ENCODE data around the gene RPS6KA4. TPM values are rescaled to one million over a fixed set of nuclear protein-coding genes. Genes with fewer than 3 reads are reported as not detected.

Gene RPS6KA4
- total RNA-seq, 1 donor from 2014 or later, result 35.9 TPM

GRCh38 chr11:64348383-64349024 is 10.5 kb upstream of the RPS6KA4 start:
- Mint-ChIP-seq H3K4me3 (ENCODE audit: unreplicated experiment) (no peak overlapping the region), H3K9me3 (ENCODE audit: unreplicated experiment) (no peaks in the 10 kb centered on the region), H3K27ac (ENCODE audit: unreplicated experiment) (no peak overlapping the region), H3K27me3 (ENCODE audit: unreplicated experiment) (no peaks in the 10 kb centered on the region), H3K36me3 (ENCODE audit: unreplicated experiment) (no peaks in the 10 kb centered on the region), H3K4me1 (ENCODE audit: unreplicated experiment) (no peaks in the 10 kb centered on the region)
- no peak for DNase-seq (ENCODE audit: extremely low spot score, unreplicated experiment)
- TF ChIP-seq CTCF (IDR thresholded peaks at IDR 0.05), result no peak

- Mint-ChIP-seq H3K27ac (ENCODE audit: unreplicated experiment) (no peak overlapping the region), H3K4me3 (ENCODE audit: unreplicated experiment) (no peak overlapping the region), H3K27me3 (ENCODE audit: unreplicated experiment) (no peaks in the 10 kb centered on the region), H3K36me3 (ENCODE audit: unreplicated experiment) (no peaks in the 10 kb centered on the region), H3K4me1 (ENCODE audit: unreplicated experiment) (no peaks in the 10 kb centered on the region), H3K9me3 (ENCODE audit: unreplicated experiment) (no peaks in the 10 kb centered on the region)
- no peak for TF ChIP-seq CTCF (IDR thresholded peaks at IDR 0.05)
- DNase-seq (ENCODE audit: extremely low spot score, unreplicated experiment), result no peak
Observed at GRCh38 chr11:64349025-64349387, 10.0 kb upstream of the RPS6KA4 start.

DNA sequence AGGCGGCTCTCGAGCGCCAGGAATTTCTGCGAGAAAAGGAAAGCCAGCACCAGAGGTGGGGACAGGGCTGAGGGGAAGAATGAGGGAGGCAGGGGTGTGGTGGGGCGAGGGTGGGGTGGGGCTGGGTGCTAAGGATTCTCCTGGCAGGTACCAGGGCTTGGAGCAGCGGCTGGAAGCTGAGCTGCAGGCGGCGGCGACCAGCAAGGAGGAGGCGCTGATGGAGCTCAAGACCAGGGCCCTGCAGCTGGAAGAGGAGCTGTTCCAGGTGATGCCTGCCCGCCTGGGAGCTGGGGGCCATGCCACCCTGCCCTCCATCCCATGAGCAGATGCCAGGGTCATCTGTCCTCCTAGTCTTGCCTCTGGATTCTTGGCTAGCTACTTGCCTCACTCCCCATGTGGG is 9.6 kb upstream of the RPS6KA4 start:
- H3K4me1 Mint-ChIP-seq (ENCODE audit: unreplicated experiment), result no peaks in the 10 kb centered on the region
- H3K27me3 Mint-ChIP-seq (ENCODE audit: unreplicated experiment), result no peaks in the 10 kb centered on the region
- H3K27ac Mint-ChIP-seq (ENCODE audit: unreplicated experiment), result no peak overlapping the region
- no peak overlapping the region for H3K4me3 Mint-ChIP-seq (ENCODE audit: unreplicated experiment)
- no peaks in the 10 kb centered on the region for H3K9me3 Mint-ChIP-seq (ENCODE audit: unreplicated experiment)
- H3K36me3 Mint-ChIP-seq (ENCODE audit: unreplicated experiment), result no peaks in the 10 kb centered on the region
- no peak for DNase-seq (ENCODE audit: extremely low spot score, unreplicated experiment)
- no peak for TF ChIP-seq CTCF (IDR thresholded peaks at IDR 0.05)

- H3K9me3 Mint-ChIP-seq (ENCODE audit: unreplicated experiment), result no peaks in the 10 kb centered on the region
- peaks cover 9% of the 10 kb centered on the region for H3K4me1 Mint-ChIP-seq (ENCODE audit: unreplicated experiment)
- H3K4me3 Mint-ChIP-seq (ENCODE audit: unreplicated experiment), result no peak overlapping the region
- H3K36me3 Mint-ChIP-seq (ENCODE audit: unreplicated experiment), result no peaks in the 10 kb centered on the region
- no peak for TF ChIP-seq CTCF (IDR thresholded peaks at IDR 0.05)
- no peak for DNase-seq (ENCODE audit: extremely low spot score, unreplicated experiment)
- H3K27ac Mint-ChIP-seq (ENCODE audit: unreplicated experiment), result no peak overlapping the region
- H3K27me3 Mint-ChIP-seq (ENCODE audit: unreplicated experiment), result no peaks in the 10 kb centered on the region
Observed at GRCh38 chr11:64351136-64351631, 7.8 kb upstream of the RPS6KA4 start.

- H3K4me3 Mint-ChIP-seq (ENCODE audit: unreplicated experiment), result no peak overlapping the region
- no peaks in the 10 kb centered on the region for H3K9me3 Mint-ChIP-seq (ENCODE audit: unreplicated experiment)
- no peak for TF ChIP-seq CTCF (IDR thresholded peaks at IDR 0.05)
- H3K4me1 Mint-ChIP-seq (ENCODE audit: unreplicated experiment), result peaks cover 9% of the 10 kb centered on the region
- no peaks in the 10 kb centered on the region for H3K36me3 Mint-ChIP-seq (ENCODE audit: unreplicated experiment)
- H3K27ac Mint-ChIP-seq (ENCODE audit: unreplicated experiment), result no peak overlapping the region
- no peaks in the 10 kb centered on the region for H3K27me3 Mint-ChIP-seq (ENCODE audit: unreplicated experiment)
- no peak for DNase-seq (ENCODE audit: extremely low spot score, unreplicated experiment)
Observed at GRCh38 chr11:64352099-64352994, 6.6 kb upstream of the RPS6KA4 start.

Measured in osteocyte (in vitro differentiated cells).